ENCODE measurements around the gene CACNA2D2.

DNA sequence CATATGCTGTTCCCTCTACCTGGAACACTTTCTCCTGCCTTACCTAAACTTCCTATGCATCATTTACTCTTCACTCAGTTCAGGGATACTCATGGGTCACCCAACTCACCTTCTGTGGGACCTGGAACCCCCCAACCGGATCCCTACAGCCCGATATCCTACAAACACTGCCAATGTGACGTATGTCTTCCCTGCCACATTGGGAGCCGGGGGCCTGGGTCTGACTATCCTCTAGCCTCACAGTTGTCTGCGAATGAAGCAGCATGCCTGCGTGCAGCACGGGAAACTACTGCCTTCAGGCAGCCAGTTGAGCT, 153.3 kb downstream of the CACNA2D2 start:
- TF ChIP-seq, protein P1, sequence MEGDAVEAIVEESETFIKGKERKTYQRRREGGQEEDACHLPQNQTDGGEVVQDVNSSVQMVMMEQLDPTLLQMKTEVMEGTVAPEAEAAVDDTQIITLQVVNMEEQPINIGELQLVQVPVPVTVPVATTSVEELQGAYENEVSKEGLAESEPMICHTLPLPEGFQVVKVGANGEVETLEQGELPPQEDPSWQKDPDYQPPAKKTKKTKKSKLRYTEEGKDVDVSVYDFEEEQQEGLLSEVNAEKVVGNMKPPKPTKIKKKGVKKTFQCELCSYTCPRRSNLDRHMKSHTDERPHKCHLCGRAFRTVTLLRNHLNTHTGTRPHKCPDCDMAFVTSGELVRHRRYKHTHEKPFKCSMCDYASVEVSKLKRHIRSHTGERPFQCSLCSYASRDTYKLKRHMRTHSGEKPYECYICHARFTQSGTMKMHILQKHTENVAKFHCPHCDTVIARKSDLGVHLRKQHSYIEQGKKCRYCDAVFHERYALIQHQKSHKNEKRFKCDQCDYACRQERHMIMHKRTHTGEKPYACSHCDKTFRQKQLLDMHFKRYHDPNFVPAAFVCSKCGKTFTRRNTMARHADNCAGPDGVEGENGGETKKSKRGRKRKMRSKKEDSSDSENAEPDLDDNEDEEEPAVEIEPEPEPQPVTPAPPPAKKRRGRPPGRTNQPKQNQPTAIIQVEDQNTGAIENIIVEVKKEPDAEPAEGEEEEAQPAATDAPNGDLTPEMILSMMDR (IDR thresholded peaks at IDR 0.05), result no peak
- TF ChIP-seq EP300 (IDR thresholded peaks at IDR 0.05), result no peak
- no peak for TF ChIP-seq POLR2A (IDR thresholded peaks at IDR 0.05)
